Activated CD4-positive, alpha-beta T cell treated with anti-CD3 and anti-CD28 coated beads for 1 hour (primary cell): ENCODE measurements around the gene ARGLU1.
A peak's percentile ranks its signal among the peaks of the same experiment; 100 is the strongest.
"Not testable (repeated sequence)": the region's sequence is repeated elsewhere in the genome, so short reads cannot be mapped to it uniquely, and the experiment has no call there.

Experiments used
- DNase-seq: peaks from one replicate; pipeline ENCODE4 v3.0.0-alpha.2; 2020

Gene ARGLU1

GRCh38 chr13:106567474-106568298, at the start of gene ARGLU1:
Gene ARGLU1 (minus strand): TSS chr13:106568137. CDS start chr13:106567919, 218 bp downstream.
- peak; percentile 93 for DNase-seq

GRCh38 chr13:106617561-106617960, 49.6 kb upstream of the ARGLU1 start:
- DNase-seq: no peak

- DNase-seq: no peak
Measured at GRCh38 chr13:106616729-106617128, 48.8 kb upstream of the ARGLU1 start.

GRCh38 chr13:106614874-106615273, 46.9 kb upstream of the ARGLU1 start:
- DNase-seq: no peak

- DNase-seq: no peak
Measured at GRCh38 chr13:106612688-106613087, 44.8 kb upstream of the ARGLU1 start.

GRCh38 chr13:106610486-106610885, 42.5 kb upstream of the ARGLU1 start:
- DNase-seq: no peak

GRCh38 chr13:106609116-106609515, 41.2 kb upstream of the ARGLU1 start:
- no peak for DNase-seq

- no peak for DNase-seq
Measured at GRCh38 chr13:106603546-106603945, 35.6 kb upstream of the ARGLU1 start.

GRCh38 chr13:106602178-106602577, 34.2 kb upstream of the ARGLU1 start:
- no peak for DNase-seq

GRCh38 chr13:106601489-106601888, 33.6 kb upstream of the ARGLU1 start:
- no peak for DNase-seq

- DNase-seq: not testable (repeated sequence)
Measured at GRCh38 chr13:106600798-106601135, 32.8 kb upstream of the ARGLU1 start.

- no peak for DNase-seq
Measured at GRCh38 chr13:106599875-106600797, 32.2 kb upstream of the ARGLU1 start.

- no peak for DNase-seq
Measured at GRCh38 chr13:106597749-106598395, 29.9 kb upstream of the ARGLU1 start.

GRCh38 chr13:106597186-106597585, 29.2 kb upstream of the ARGLU1 start:
- no peak for DNase-seq

GRCh38 chr13:106596275-106596937, 28.5 kb upstream of the ARGLU1 start:
- DNase-seq: no peak

- no peak for DNase-seq
Measured at GRCh38 chr13:106595625-106596024, 27.7 kb upstream of the ARGLU1 start.

- no peak for DNase-seq
Measured at GRCh38 chr13:106594980-106595379, 27.0 kb upstream of the ARGLU1 start.

GRCh38 chr13:106593132-106593531, 25.2 kb upstream of the ARGLU1 start:
- DNase-seq: no peak

GRCh38 chr13:106591299-106591698, 23.4 kb upstream of the ARGLU1 start:
- no peak for DNase-seq

GRCh38 chr13:106589716-106590115, 21.8 kb upstream of the ARGLU1 start:
- DNase-seq: no peak

GRCh38 chr13:106588367-106588766, 20.4 kb upstream of the ARGLU1 start:
- no peak for DNase-seq

GRCh38 chr13:106587787-106588186, 19.9 kb upstream of the ARGLU1 start:
- no peak for DNase-seq

GRCh38 chr13:106586648-106587166, 18.8 kb upstream of the ARGLU1 start:
- no peak for DNase-seq
